BJ (cell line): ENCODE results near the gene SKI. TPM values are rescaled to one million over a fixed set of nuclear protein-coding genes. Genes with fewer than 3 reads are reported as not detected.

Experiments
- CTCF ChIA-PET: fragments of 350-600 bp; formaldehyde crosslinking; extraction: SDS; loops from one replicate; lab custom pipeline; 2021; ENCODE audit warnings: antibody characterized with exemption, inconsistent platforms; lab: Yijun Ruan, JAX
- POLR2A ChIA-PET: fragments of 300-600 bp; sonication (Branson Sonifier 250); formaldehyde crosslinking; extraction: SDS; loops from one replicate; lab custom pipeline; 2021; ENCODE audit warnings: antibody characterized with exemption; lab: Charles Lee
- DNase-seq: peaks from one replicate; pipeline ENCODE4 v3.0.0-alpha.2; 2011; ENCODE audit warnings: low read depth
- H3K27me3 ChIP-seq: 2 replicates; pipeline ENCODE4 v1.6.0; 2011; ENCODE audit warnings: low read length; ENCODE audit not compliant: control insufficient read depth, insufficient read depth
- H3K36me3 ChIP-seq: 2 replicates; pipeline ENCODE4 v1.5.1; 2011; ENCODE audit warnings: low read length; ENCODE audit not compliant: control insufficient read depth, insufficient read depth
- H3K4me3 ChIP-seq: 2 replicates; pipeline ENCODE4 v1.5.1; 2011; ENCODE audit warnings: low read depth, mild to moderate bottlenecking, control low read depth, low read length
- CTCF ChIP-seq: IDR thresholded peaks from 2 replicates; pipeline ENCODE4 v1.5.1; 2011; ENCODE audit warnings: low read depth, mild to moderate bottlenecking, control low read depth, inconsistent platforms, low read length, moderate library complexity; ENCODE audit not compliant: insufficient read depth
- polyA plus RNA-seq: library from polyadenylated mRNA; depleted of rRNA; stranded (reverse); fragments of >200 nt; gene quantifications from 2 replicates; pipeline ENCODE4 v1.2.3, GENCODE V29; 2011

Gene SKI
- polyA plus RNA-seq, 1 experiment, result 5.1 TPM

DNA sequence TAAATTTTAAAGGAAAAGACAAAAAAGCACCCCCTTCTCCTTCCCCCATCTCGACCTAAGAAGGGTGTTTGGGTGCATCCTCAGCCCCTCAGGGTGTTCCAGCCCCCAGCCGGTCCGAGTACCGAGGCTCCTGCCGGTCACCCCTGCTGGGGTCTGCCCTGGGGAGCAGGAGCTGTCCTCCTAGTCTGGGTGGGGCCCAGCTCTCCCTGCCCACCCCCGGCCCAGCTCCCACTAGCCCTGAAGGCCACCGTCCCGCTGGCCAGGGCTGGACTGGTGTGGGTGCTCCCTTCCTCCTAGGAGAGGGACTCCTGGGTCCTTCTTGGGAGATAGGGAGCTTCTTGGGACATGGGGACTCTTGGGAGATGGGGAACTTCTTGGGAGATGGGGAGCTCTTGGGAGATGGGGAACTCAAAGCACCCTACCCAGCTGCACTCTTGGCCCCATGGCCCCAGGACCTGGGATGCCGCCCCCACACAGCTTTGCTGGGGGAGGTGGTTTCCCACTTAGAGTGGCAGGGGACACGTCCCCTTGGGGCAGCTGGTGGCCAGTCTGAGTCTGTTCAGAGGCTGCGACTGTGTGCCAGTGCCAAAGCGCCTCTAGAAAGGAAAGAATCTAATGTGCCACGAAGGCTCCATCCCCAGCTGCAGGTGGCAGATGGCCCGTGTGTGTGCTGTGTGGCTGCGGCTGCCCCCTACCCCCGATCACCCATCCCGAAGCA lies 118.7 kb downstream of the SKI start:
- Histone ChIP-seq H3K4me3 (no peak overlapping the region), H3K36me3 (no peaks in the 10 kb centered on the region), H3K27me3 (no peaks in the 10 kb centered on the region)
- POLR2A ChIA-PET, result no interaction called here
- CTCF ChIA-PET, result interaction anchor here (1.0 kb wide), 1 partner anchor 24 kb away, joined by 3 read pairs; no protein-coding TSS in a partner anchor
- no peak for TF ChIP-seq CTCF
- no peak for DNase-seq

GRCh38 chr1:2347409-2347785 lies 119.3 kb downstream of the SKI start:
- ChIA-PET POLR2A (no interaction called here), CTCF (no interaction called here)
- DNase-seq, result no peak
- H3K27me3 ChIP-seq, result no peaks in the 10 kb centered on the region
- H3K36me3 ChIP-seq, result no peaks in the 10 kb centered on the region
- TF ChIP-seq CTCF, result no peak
- H3K4me3 ChIP-seq, result no peak overlapping the region

DNA sequence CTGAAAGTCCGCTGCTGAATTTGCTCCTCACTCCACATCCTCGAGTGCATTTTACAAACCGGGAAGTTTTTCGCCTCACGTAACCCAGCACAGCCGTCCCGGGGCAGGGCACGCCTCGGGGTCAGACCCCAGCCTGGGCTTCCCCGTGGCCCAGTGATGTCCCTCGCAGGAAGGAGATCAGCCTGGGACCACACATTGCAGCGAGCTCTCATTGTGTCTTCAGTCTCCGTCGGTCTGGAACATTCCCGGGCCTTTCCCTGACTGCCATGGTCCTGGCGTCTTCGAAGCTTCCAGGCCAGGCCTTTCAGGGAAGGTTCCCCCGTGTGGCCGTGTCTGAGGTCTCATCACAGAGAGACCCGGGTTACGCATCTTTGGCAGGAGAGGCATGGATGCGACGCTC lies 119.8 kb downstream of the SKI start:
- Histone ChIP-seq H3K36me3 (no peaks in the 10 kb centered on the region), H3K27me3 (no peaks in the 10 kb centered on the region), H3K4me3 (no peak overlapping the region)
- POLR2A ChIA-PET, result no interaction called here
- CTCF ChIA-PET, result no interaction called here
- no peak for TF ChIP-seq CTCF
- no peak for DNase-seq

- ChIA-PET POLR2A (no interaction called here), CTCF (no interaction called here)
- Histone ChIP-seq H3K4me3 (no peak overlapping the region), H3K27me3 (no peaks in the 10 kb centered on the region), H3K36me3 (no peaks in the 10 kb centered on the region)
- DNase-seq, result no peak
- TF ChIP-seq CTCF, result no peak
Measured at GRCh38 chr1:2348346-2349325, 120.5 kb downstream of the SKI start.

DNA sequence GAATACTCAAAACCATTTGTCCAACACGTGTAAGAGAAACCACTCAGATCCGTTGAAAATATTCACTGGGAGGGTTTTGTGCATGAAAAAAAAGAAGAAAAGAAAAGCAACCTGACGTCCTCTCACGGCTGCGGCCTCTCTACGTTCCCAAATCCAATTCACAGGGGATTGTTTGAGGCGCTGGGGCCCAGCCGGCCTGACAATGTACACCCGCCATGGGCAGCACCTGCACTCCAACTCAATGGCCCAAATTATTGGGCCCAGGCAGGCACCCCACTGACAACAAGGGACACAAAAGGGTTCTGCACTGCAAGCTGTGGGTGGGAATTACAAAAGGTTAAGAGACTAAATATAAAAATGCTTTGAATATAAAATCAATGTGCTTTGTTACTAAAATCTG lies 121.7 kb downstream of the SKI start:
- CTCF ChIA-PET, result no interaction called here

More for the DNA sequence above, 121.7 kb downstream of the SKI start:
- POLR2A ChIA-PET, result no interaction called here
- DNase-seq, result no peak
- Histone ChIP-seq H3K27me3 (no peaks in the 10 kb centered on the region), H3K4me3 (no peak overlapping the region), H3K36me3 (no peaks in the 10 kb centered on the region)
- no peak for TF ChIP-seq CTCF
